A673 (cell line): ENCODE data around the gene TAS2R31.

Source experiments
- CTCF ChIP-seq: fragments of 300-800, 200-600 bp; sonication (generic); conservative IDR thresholded peaks from 2 replicates; pipeline ENCODE4 v1.5.1; 2017; ENCODE audit warnings: low read depth, mild to moderate bottlenecking, antibody characterized with exemption, low read length, moderate library complexity, mixed read lengths
- EZH2 ChIP-seq: fragments of 200-600 bp; sonication (generic); IDR thresholded peaks from 2 replicates; pipeline ENCODE4 v1.6.1; 2017; ENCODE audit warnings: borderline replicate concordance, low read depth, mild to moderate bottlenecking, mixed read lengths, antibody characterized with exemption, low read length; ENCODE audit not compliant: poor library complexity, severe bottlenecking

GRCh38 chr12:11031307-11031706 is at the start of gene TAS2R31:
- TF ChIP-seq CTCF (no peak), EZH2 (no peak)
